Heart right ventricle (tissue), 16 donors: ENCODE measurements around the gene LOXHD1. TPM values are rescaled to one million over a fixed set of nuclear protein-coding genes. Genes with fewer than 3 reads are reported as not detected.

ENCODE experiments used
- ATAC-seq, 8 donors: fragments of 200-7000 bp; cut with Tn5 transposase; one replicate each; pipeline ENCODE4 v1.9.1; 2020; ENCODE audit warnings: mild to moderate bottlenecking in 8 of 8, moderate library complexity in 8 of 8, moderate number of reproducible peaks in 1 of 8
- DNase-seq, 2 donors: peaks; one replicate each; pipeline ENCODE4 v3.0.0-alpha.2; 2020
- H3K27ac ChIP-seq, 10 donors: fragments of 200-600 bp; sonication (generic) in 2 of 10; one replicate each; pipeline versions ENCODE4 v1.5.0 to v1.8.0; 2020 to 2022; ENCODE audit warnings: mild to moderate bottlenecking in 3 of 10
- H3K27me3 ChIP-seq, 7 donors: fragments of 200-600 bp; one replicate each; pipeline ENCODE4 v1.8.0; 2021 to 2022; ENCODE audit warnings: mild to moderate bottlenecking in 2 of 7
- H3K36me3 ChIP-seq, 9 donors: fragments of 200-600 bp; sonication (generic) in 1 of 9; one replicate each; pipeline versions ENCODE4 v1.5.0 to v1.8.0; 2020 to 2022; ENCODE audit warnings: mild to moderate bottlenecking in 2 of 9
- H3K4me1 ChIP-seq, 9 donors: fragments of 200-600 bp; sonication (generic) in 1 of 9; one replicate each; pipeline versions ENCODE4 v1.5.0 to v1.8.0; 2020 to 2022; ENCODE audit warnings: mild to moderate bottlenecking in 4 of 9
- H3K4me3 ChIP-seq, 10 donors: fragments of 200-600 bp; sonication (generic) in 2 of 10; one replicate each; pipeline versions ENCODE4 v1.5.0 to v1.8.0; 2020 to 2022; ENCODE audit warnings: mild to moderate bottlenecking in 7 of 10, moderate library complexity in 2 of 10
- H3K9me3 ChIP-seq, 11 donors: fragments of 200-600 bp in 10 of 11; sonication (generic) in 2 of 11; one replicate each; pipeline versions ENCODE4 v1.5.0 to v1.8.0; 2013 to 2022; ENCODE audit warnings: mild to moderate bottlenecking in 2 of 11, control low read depth in 1 of 11, moderate library complexity in 1 of 11
- CTCF ChIP-seq, 9 donors: fragments of 200-600 bp; sonication (generic) in 2 of 9; IDR thresholded peaks; one replicate each; pipeline versions ENCODE4 v1.5.0 to v1.8.0; 2021 to 2022; ENCODE audit warnings: antibody characterized with exemption in 9 of 9, mild to moderate bottlenecking in 5 of 9, moderate library complexity in 1 of 9
- WGBS, 2 donors: extraction: QIAGEN DNeasy Blood & Tissue Kit; methylation state at CpG; one replicate each; pipeline ENCODE4 v1.1.7; 2013; ENCODE audit warnings: inconsistent platforms in 1 of 2; 5-methylcytosine and 5-hydroxymethylcytosine counted together
- intact Hi-C, 10 donors: fragments of 100-400 bp; cut with DNase I; formaldehyde crosslinking; loops; one replicate each; pipeline versions ENCODE4 v1.11.1 to v1.14.2; 2022
- polyA plus RNA-seq, 2 donors: library from polyadenylated mRNA; stranded (reverse); fragments of 200-250 nt; gene quantifications; one replicate each; pipeline ENCODE4 v1.2.3, GENCODE V29; 2013
- total RNA-seq, 10 donors: library from RNA; stranded (reverse); fragmentation: NEBNext Ultra II Directional in 3 of 10; extraction: Animal tissue kit (Norgen Biotek cat#: 25700) in 3 of 10; gene quantifications; one replicate each; pipeline versions ENCODE4 v1.2.1 to v1.2.4, GENCODE V29; 2021 to 2023
- donor health status: Arrhythmogenic right ventricular cardiomyopathy.
- donor health status: ischemic (EF 13 %, LVEDD 7.1; RV severe dilation, severe dysfunction).
- donor health status: healthy with polysubstance abuse.
- donor health status: DM: no; HTN: yes; CAD: no.
- donor health status: DM: no; HTN: no; CAD: no.
- donor health status: ischemic (EF 25% LVEDD 6.9; RV normal size, moderate dysfunction).
- donor health status: ischemic (EF 25% LVEDD 5.7; RV mildly dilated, moderate dysfunction).
- donor health status: healthy.
- donor health status: DM: yes; HTN: yes; CAD: no.
- donor health status: Ischemic cardiomyopathy.
- donor health status: ischemic (EF 35%, LVEDD 5.7; RV mildly dilated, moderate dysfunction).
- donor health status: nonischemic (EF 11% LVEDD 7.7; RV severe dilation, severe dysfunction).
- donor health status: DM: yes; HTN: yes; CAD: no.
- donor health status: PGD.
- donor health status: ischemic (EF 29% LVEDD 5.4; RV normal size, mild dysfunction).
- donor health status: nonischemic (EF 23%, LVEDD 6.1; RV moderate dilation, normal function).

The LOXHD1 gene
- total and polyA plus RNA-seq, 12 donors, result 0.15 to 1.9 (median 0.88) TPM

- intact Hi-C loops, result no loop called here
- ATAC-seq, result no peak
These were observed 197.1 kb downstream of the LOXHD1 start for GRCh38 chr18:46459789-46460455.

GRCh38 chr18:46458472-46458871 is 198.5 kb downstream of the LOXHD1 start:
- Histone ChIP-seq H3K4me3 (no peak overlapping the region), H3K27me3 (no peaks in the 10 kb centered on the region), H3K4me1 (no peaks in the 10 kb centered on the region), H3K36me3 (peaks cover 0 to 6% (median 0%) of the 10 kb centered on the region in 9 donors), H3K9me3 (no peaks in the 10 kb centered on the region), H3K27ac (no peak overlapping the region)
- ATAC-seq (no peak), DNase-seq (no peak)
- intact Hi-C loops, result no loop called here
- no peak for TF ChIP-seq CTCF (IDR thresholded peaks at IDR 0.05)
- WGBS, 2 donors, result 79 to 88% methylated on average over 6 of the region's 6 CpGs

More at GRCh38 chr18:46459789-46460455, 197.1 kb downstream of the LOXHD1 start:
- no peak for TF ChIP-seq CTCF (IDR thresholded peaks at IDR 0.05)
- Histone ChIP-seq H3K4me3 (no peak overlapping the region), H3K27ac (no peak overlapping the region), H3K36me3 (peaks cover 0 to 6% (median 0%) of the 10 kb centered on the region in 9 donors), H3K4me1 (no peaks in the 10 kb centered on the region), H3K9me3 (no peaks in the 10 kb centered on the region), H3K27me3 (no peaks in the 10 kb centered on the region)
- WGBS, 2 donors, result 91 to 92% methylated on average over 19 of the region's 19 CpGs
- no peak for DNase-seq

DNA sequence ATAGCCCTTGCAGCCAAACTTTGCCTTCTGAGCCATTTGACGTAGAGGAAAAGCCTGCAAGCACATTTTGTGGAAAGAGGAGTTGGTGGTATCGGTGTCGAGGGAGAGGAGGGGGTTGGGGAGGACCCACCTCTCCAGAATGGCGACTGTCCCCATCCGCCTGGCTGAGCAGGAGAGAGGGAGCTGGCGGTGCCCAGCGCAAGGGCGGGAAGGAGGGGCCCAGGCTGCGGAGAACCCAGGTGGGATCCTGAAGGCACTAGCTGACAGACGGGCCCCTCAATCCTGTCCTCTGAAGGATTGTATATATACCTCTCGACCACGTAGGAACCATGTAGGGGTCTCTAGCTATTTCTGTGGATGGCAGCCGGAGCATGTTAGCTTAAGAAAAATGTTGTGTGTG is 200.3 kb downstream of the LOXHD1 start:
- Histone ChIP-seq H3K27me3 (no peaks in the 10 kb centered on the region), H3K36me3 (peaks cover 0 to 6% (median 0%) of the 10 kb centered on the region in 9 donors), H3K4me3 (no peak overlapping the region), H3K27ac (no peak overlapping the region), H3K4me1 (no peaks in the 10 kb centered on the region), H3K9me3 (peaks cover 0 to 4% (median 0%) of the 10 kb centered on the region in 11 donors)
- intact Hi-C loops, result no loop called here
- ATAC-seq (no peak), DNase-seq (no peak)
- 96 to 97% methylated on average over 13 of the region's 13 CpGs for WGBS, 2 donors
- TF ChIP-seq CTCF (IDR thresholded peaks at IDR 0.05), result no peak

GRCh38 chr18:46452820-46453219 is 204.2 kb downstream of the LOXHD1 start:
- Histone ChIP-seq H3K4me3 (no peak overlapping the region), H3K27me3 (no peaks in the 10 kb centered on the region), H3K36me3 (peaks cover 0 to 22% (median 0%) of the 10 kb centered on the region in 9 donors), H3K27ac (no peak overlapping the region), H3K9me3 (peaks cover 0 to 21% (median 9%) of the 10 kb centered on the region in 11 donors), H3K4me1 (no peaks in the 10 kb centered on the region)
- TF ChIP-seq CTCF (IDR thresholded peaks at IDR 0.05), result no peak
- no peak for ATAC-seq
- DNase-seq, result no peak
- WGBS, 2 donors, result 78 to 81% methylated on average over 6 of the region's 6 CpGs
- intact Hi-C loops, result no loop called here
